Measurements from ENCODE around the gene GPR31. TPM values are rescaled to one million over a fixed set of nuclear protein-coding genes. Genes with fewer than 3 reads are reported as not detected.
"Not testable (repeated sequence)": the region's sequence is repeated elsewhere in the genome, so short reads cannot be mapped to it uniquely, and the experiment has no call there.

The GPR31 gene
- total RNA-seq, 4 donors from 2014 or later, result not detected

- not testable (repeated sequence) for H3K36me3 ChIP-seq; H3K4me3 ChIP-seq; H3K27me3 ChIP-seq; H3K27ac ChIP-seq; H3K4me1 ChIP-seq; DNase-seq (ENCODE audit: low spot score in 2 of 2); H3K9me3 ChIP-seq
- WGBS, result 95% methylated on average over 8 of the region's 8 CpGs
Observed at GRCh38 chr6:167191043-167191583, 33.3 kb upstream of the GPR31 start.

- not testable (repeated sequence) for H3K27ac ChIP-seq; H3K9me3 ChIP-seq; H3K4me3 ChIP-seq; H3K4me1 ChIP-seq; DNase-seq (ENCODE audit: low spot score in 2 of 2); H3K36me3 ChIP-seq
- WGBS, result 61% methylated on average over 7 of the region's 9 CpGs
- peaks cover 17% of the 10 kb centered on the region for H3K27me3 ChIP-seq
Observed at GRCh38 chr6:167187275-167187674, 29.5 kb upstream of the GPR31 start.

GRCh38 chr6:167185101-167185500, 27.3 kb upstream of the GPR31 start:
- DNase-seq (ENCODE audit: low spot score in 2 of 2); H3K27ac ChIP-seq; H3K4me3 ChIP-seq; H3K9me3 ChIP-seq; H3K36me3 ChIP-seq; H3K4me1 ChIP-seq: not testable (repeated sequence)
- 83% methylated on average over 1 of the region's 3 CpGs for WGBS
- peaks cover 11% of the 10 kb centered on the region for H3K27me3 ChIP-seq

- H3K36me3 ChIP-seq; H3K27ac ChIP-seq; H3K4me1 ChIP-seq; H3K9me3 ChIP-seq; DNase-seq (ENCODE audit: low spot score in 2 of 2); H3K4me3 ChIP-seq: not testable (repeated sequence)
- peak; percentile 12 to 25 for TF ChIP-seq CTCF (IDR thresholded peaks at IDR 0.05)
- H3K27me3 ChIP-seq, result peaks cover 11% of the 10 kb centered on the region
- 4% methylated on average over 4 of the region's 8 CpGs for WGBS
Observed at GRCh38 chr6:167182913-167183314, 25.1 kb upstream of the GPR31 start.

GRCh38 chr6:167181351-167181750, 23.6 kb upstream of the GPR31 start:
- not testable (repeated sequence) for H3K27me3 ChIP-seq; DNase-seq (ENCODE audit: low spot score in 2 of 2); H3K27ac ChIP-seq; H3K4me3 ChIP-seq; H3K9me3 ChIP-seq; H3K36me3 ChIP-seq; H3K4me1 ChIP-seq
- WGBS, result no CpG with 5 or more reads among the region's 6 CpGs

GRCh38 chr6:167180086-167180485, 22.3 kb upstream of the GPR31 start:
- H3K27ac ChIP-seq; H3K9me3 ChIP-seq; H3K36me3 ChIP-seq; H3K4me3 ChIP-seq; DNase-seq (ENCODE audit: low spot score in 2 of 2); H3K4me1 ChIP-seq; H3K27me3 ChIP-seq: not testable (repeated sequence)
- WGBS, result 49% methylated on average over 3 of the region's 8 CpGs

GRCh38 chr6:167178896-167179655, 21.3 kb upstream of the GPR31 start:
- not testable (repeated sequence) for H3K4me3 ChIP-seq; H3K9me3 ChIP-seq; H3K27ac ChIP-seq; DNase-seq (ENCODE audit: low spot score in 2 of 2); H3K4me1 ChIP-seq; H3K36me3 ChIP-seq
- H3K27me3 ChIP-seq, result peaks cover 10% of the 10 kb centered on the region
- 67% methylated on average over 6 of the region's 31 CpGs for WGBS

GRCh38 chr6:167177271-167177670, 19.5 kb upstream of the GPR31 start:
- peaks cover 12% of the 10 kb centered on the region for H3K27me3 ChIP-seq
- DNase-seq (ENCODE audit: low spot score in 2 of 2); H3K4me3 ChIP-seq; H3K9me3 ChIP-seq; H3K27ac ChIP-seq; H3K36me3 ChIP-seq; H3K4me1 ChIP-seq: not testable (repeated sequence)
- WGBS, result 85% methylated on average over 7 of the region's 14 CpGs

- H3K36me3 ChIP-seq; H3K4me1 ChIP-seq; H3K4me3 ChIP-seq; DNase-seq (ENCODE audit: low spot score in 2 of 2); H3K27ac ChIP-seq; H3K9me3 ChIP-seq: not testable (repeated sequence)
- no CpG with 5 or more reads among the region's 13 CpGs for WGBS
- peaks cover 22% of the 10 kb centered on the region for H3K27me3 ChIP-seq
Observed at GRCh38 chr6:167172011-167172410, 14.2 kb upstream of the GPR31 start.

GRCh38 chr6:167171300-167171699, 13.5 kb upstream of the GPR31 start:
- not testable (repeated sequence) for H3K4me1 ChIP-seq; H3K9me3 ChIP-seq; H3K27ac ChIP-seq; H3K36me3 ChIP-seq; H3K4me3 ChIP-seq; DNase-seq (ENCODE audit: low spot score in 2 of 2)
- 90% methylated on average over 11 of the region's 11 CpGs for WGBS
- H3K27me3 ChIP-seq, result peaks cover 22% of the 10 kb centered on the region

GRCh38 chr6:167169867-167170266, 12.1 kb upstream of the GPR31 start:
- H3K36me3 ChIP-seq, result not testable (repeated sequence)

GRCh38 chr6:167168296-167168695, 10.5 kb upstream of the GPR31 start:
- H3K4me3 ChIP-seq; H3K36me3 ChIP-seq; H3K9me3 ChIP-seq; DNase-seq (ENCODE audit: low spot score in 2 of 2); H3K27ac ChIP-seq; H3K4me1 ChIP-seq: not testable (repeated sequence)
- WGBS, result 76% methylated on average over 14 of the region's 16 CpGs
- peaks cover 17% of the 10 kb centered on the region for H3K27me3 ChIP-seq

More at GRCh38 chr6:167169867-167170266, 12.1 kb upstream of the GPR31 start:
- WGBS, result 69% methylated on average over 4 of the region's 13 CpGs
- not testable (repeated sequence) for H3K9me3 ChIP-seq; DNase-seq (ENCODE audit: low spot score in 2 of 2); H3K27ac ChIP-seq; H3K4me3 ChIP-seq; H3K4me1 ChIP-seq
- peaks cover 22% of the 10 kb centered on the region for H3K27me3 ChIP-seq

GRCh38 chr6:167167699-167168098, 9.9 kb upstream of the GPR31 start:
- not testable (repeated sequence) for H3K4me1 ChIP-seq; DNase-seq (ENCODE audit: low spot score in 2 of 2); H3K9me3 ChIP-seq; H3K4me3 ChIP-seq; H3K36me3 ChIP-seq; H3K27ac ChIP-seq
- H3K27me3 ChIP-seq, result peaks cover 14% of the 10 kb centered on the region
- WGBS, result 87% methylated on average over 9 of the region's 10 CpGs

Data from suprapubic skin (tissue), 4 donors.